AG10803 (cell line): ENCODE measurements around the gene PMEPA1.

Experiments
- DNase-seq: peaks from one replicate; pipeline ENCODE4 v3.0.0; 2010; ENCODE audit warnings: low read depth
- H3K4me3 ChIP-seq: 2 replicates; pipeline ENCODE4 v1.5.1; 2011; ENCODE audit warnings: mild to moderate bottlenecking, low read length, control low read depth
- CTCF ChIP-seq: conservative IDR thresholded peaks from 2 replicates; pipeline ENCODE4 v1.5.1; 2011; ENCODE audit warnings: mild to moderate bottlenecking, low read length, control low read depth, inconsistent platforms

The PMEPA1 gene

GRCh38 chr20:57653910-57654309 lies 55.9 kb downstream of the PMEPA1 start:
- H3K4me3 ChIP-seq = no peak overlapping the region
- no peak for TF ChIP-seq CTCF
- no peak for DNase-seq

GRCh38 chr20:57653546-57653900 lies 56.3 kb downstream of the PMEPA1 start:
- no peak for DNase-seq
- no peak overlapping the region for H3K4me3 ChIP-seq
- TF ChIP-seq CTCF = no peak

- no peak for DNase-seq
- H3K4me3 ChIP-seq = no peak overlapping the region
- no peak for TF ChIP-seq CTCF
These were observed 56.9 kb downstream of the PMEPA1 start for GRCh38 chr20:57652606-57653545.

- DNase-seq = no peak
- no peak overlapping the region for H3K4me3 ChIP-seq
- TF ChIP-seq CTCF = no peak
These were observed 57.8 kb downstream of the PMEPA1 start for GRCh38 chr20:57651881-57652605.

- TF ChIP-seq CTCF = no peak
- DNase-seq = no peak
- H3K4me3 ChIP-seq = no peak overlapping the region
These were observed 58.9 kb downstream of the PMEPA1 start for GRCh38 chr20:57650756-57651483.

GRCh38 chr20:57650266-57650665 lies 59.5 kb downstream of the PMEPA1 start:
- H3K4me3 ChIP-seq = no peak overlapping the region
- no peak for DNase-seq
- TF ChIP-seq CTCF = no peak
